ENCODE data around the gene KIAA1671.

The KIAA1671 gene

DNA sequence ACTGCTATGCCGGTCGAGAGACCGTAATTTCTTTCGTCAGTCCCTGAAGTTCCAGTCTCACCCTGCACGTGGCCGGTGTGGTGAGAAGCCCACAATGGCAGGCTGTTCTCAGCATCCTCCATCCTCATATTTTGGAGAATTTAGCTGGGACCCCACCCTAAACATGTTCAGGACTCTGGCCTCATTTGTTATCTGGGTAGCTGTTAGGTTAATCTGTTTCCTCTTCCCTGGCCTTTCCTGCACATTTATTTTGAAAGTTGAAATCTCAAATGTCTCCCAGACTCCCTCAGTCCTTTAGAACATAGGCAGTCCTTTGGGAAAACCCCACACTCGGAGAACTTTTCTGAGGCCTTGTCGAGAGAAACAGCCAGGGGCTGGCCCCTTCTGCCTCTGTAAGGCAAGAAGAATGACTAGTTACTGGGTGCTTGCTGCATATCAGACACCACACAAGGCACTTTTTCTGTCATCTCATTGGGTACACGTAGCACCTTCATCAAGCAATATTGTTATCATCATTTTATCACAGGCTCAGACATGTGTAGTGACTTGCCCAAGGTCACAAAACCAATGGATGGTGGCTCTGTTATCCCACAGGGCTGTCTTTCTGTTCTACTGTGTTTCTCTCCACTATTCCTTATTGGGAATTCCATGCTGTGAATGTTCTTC, 137.8 kb downstream of the KIAA1671 start:
- DNase-seq (ENCODE audit: low read depth in 2 of 2), result no peak
- TF ChIP-seq, protein P1, sequence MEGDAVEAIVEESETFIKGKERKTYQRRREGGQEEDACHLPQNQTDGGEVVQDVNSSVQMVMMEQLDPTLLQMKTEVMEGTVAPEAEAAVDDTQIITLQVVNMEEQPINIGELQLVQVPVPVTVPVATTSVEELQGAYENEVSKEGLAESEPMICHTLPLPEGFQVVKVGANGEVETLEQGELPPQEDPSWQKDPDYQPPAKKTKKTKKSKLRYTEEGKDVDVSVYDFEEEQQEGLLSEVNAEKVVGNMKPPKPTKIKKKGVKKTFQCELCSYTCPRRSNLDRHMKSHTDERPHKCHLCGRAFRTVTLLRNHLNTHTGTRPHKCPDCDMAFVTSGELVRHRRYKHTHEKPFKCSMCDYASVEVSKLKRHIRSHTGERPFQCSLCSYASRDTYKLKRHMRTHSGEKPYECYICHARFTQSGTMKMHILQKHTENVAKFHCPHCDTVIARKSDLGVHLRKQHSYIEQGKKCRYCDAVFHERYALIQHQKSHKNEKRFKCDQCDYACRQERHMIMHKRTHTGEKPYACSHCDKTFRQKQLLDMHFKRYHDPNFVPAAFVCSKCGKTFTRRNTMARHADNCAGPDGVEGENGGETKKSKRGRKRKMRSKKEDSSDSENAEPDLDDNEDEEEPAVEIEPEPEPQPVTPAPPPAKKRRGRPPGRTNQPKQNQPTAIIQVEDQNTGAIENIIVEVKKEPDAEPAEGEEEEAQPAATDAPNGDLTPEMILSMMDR (IDR thresholded peaks at IDR 0.05; ENCODE audit: low read depth, low read length), result no peak
- no peak overlapping the region for H3K4me3 ChIP-seq (replicated peaks in 1 of 2; ENCODE audit: low read depth in 2 of 2, low read length in 2 of 2)

GRCh38 chr22:25091458-25091857, 138.9 kb downstream of the KIAA1671 start:
- TF ChIP-seq, protein P1 (IDR thresholded peaks at IDR 0.05; ENCODE audit: low read depth, low read length), result no peak
- no peak for DNase-seq (ENCODE audit: low read depth in 2 of 2)

GRCh38 chr22:25092119-25092518, 139.6 kb downstream of the KIAA1671 start:
- TF ChIP-seq, protein P1 (IDR thresholded peaks at IDR 0.05; ENCODE audit: low read depth, low read length), result no peak
- H3K4me3 ChIP-seq (replicated peaks in 1 of 2; ENCODE audit: low read depth in 2 of 2, low read length in 2 of 2), result no peak overlapping the region
- no peak for DNase-seq (ENCODE audit: low read depth in 2 of 2)

More at GRCh38 chr22:25091458-25091857, 138.9 kb downstream of the KIAA1671 start:
- no peak overlapping the region for H3K4me3 ChIP-seq (replicated peaks in 1 of 2; ENCODE audit: low read depth in 2 of 2, low read length in 2 of 2)

GRCh38 chr22:25094579-25094978, 142.1 kb downstream of the KIAA1671 start:
- no peak overlapping the region for H3K4me3 ChIP-seq (replicated peaks in 1 of 2; ENCODE audit: low read depth in 2 of 2, low read length in 2 of 2)
- TF ChIP-seq, protein P1 (IDR thresholded peaks at IDR 0.05; ENCODE audit: low read depth, low read length), result no peak
- no peak for DNase-seq (ENCODE audit: low read depth in 2 of 2)

GRCh38 chr22:25095869-25096268, 143.4 kb downstream of the KIAA1671 start:
- DNase-seq (ENCODE audit: low read depth in 2 of 2), result no peak
- TF ChIP-seq, protein P1 (IDR thresholded peaks at IDR 0.05; ENCODE audit: low read depth, low read length), result no peak
- no peak overlapping the region for H3K4me3 ChIP-seq (replicated peaks in 1 of 2; ENCODE audit: low read depth in 2 of 2, low read length in 2 of 2)

GRCh38 chr22:25096638-25097405, 144.3 kb downstream of the KIAA1671 start:
- H3K4me3 ChIP-seq (replicated peaks in 1 of 2; ENCODE audit: low read depth in 2 of 2, low read length in 2 of 2), result no peak overlapping the region
- DNase-seq (ENCODE audit: low read depth in 2 of 2), result no peak
- TF ChIP-seq, protein P1 (IDR thresholded peaks at IDR 0.05; ENCODE audit: low read depth, low read length), result no peak
